Measurements from ENCODE around the gene MCU.
"Not testable (repeated sequence)": the region's sequence is repeated elsewhere in the genome, so short reads cannot be mapped to it uniquely, and the experiment has no call there.

Gene MCU

DNA sequence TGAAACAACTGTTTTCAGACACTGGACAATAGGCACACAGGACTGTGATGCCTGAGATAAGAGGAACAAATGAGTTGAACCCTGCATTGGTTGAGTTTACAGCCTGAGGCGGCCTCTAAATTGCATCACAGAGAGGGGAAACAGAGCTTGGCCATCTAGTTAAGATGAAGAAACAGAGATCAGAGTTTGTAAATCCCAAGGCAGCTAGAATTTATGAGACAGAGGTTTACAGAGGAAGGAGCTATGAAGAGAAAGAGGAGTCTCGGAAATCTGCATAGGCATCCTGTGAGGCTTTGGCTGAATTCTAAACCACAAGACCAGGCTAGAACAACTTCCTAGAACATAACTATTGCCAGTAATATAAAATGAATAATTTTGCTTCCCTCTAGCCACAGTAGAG is 160.6 kb downstream of the MCU start:
- DNase-seq: no peak

DNA sequence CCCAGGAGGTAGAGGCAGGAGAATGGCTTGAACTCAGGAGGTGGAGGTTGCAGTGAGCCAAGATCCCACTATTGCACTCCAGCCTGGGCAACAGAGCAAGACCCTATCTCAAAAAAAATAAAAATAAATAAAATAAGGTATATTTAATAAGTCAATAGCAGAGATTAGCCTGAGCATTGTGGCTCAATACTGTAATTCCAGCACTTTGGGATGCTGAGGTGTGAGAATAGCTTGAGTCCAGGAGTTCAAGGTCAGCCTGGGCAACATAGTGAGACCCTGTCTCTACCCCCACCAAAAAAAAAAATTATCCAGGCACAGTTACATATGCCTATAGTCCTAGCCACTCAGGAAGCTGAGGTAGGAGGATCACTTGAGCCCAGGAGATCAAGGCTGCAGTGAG is 163.2 kb downstream of the MCU start:
- DNase-seq: no peak

DNA sequence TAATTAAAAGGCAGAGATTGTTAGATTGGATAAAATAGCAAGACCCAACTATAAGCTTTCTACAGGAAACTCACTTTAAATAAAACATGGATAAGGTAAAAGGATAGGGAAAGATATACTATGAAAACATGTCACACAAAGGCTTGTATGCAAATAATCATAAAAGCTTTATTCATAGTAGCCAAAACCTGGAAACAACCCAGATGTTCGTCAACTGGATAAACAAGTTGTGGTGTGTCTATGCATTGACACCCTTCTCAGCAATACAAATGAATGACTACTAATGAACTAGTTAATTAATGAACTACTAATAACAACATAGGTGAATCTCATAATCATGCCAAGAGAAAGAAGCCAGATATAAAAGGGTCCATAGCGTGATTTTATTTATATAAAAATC is 163.8 kb downstream of the MCU start:
- no peak for DNase-seq

DNA sequence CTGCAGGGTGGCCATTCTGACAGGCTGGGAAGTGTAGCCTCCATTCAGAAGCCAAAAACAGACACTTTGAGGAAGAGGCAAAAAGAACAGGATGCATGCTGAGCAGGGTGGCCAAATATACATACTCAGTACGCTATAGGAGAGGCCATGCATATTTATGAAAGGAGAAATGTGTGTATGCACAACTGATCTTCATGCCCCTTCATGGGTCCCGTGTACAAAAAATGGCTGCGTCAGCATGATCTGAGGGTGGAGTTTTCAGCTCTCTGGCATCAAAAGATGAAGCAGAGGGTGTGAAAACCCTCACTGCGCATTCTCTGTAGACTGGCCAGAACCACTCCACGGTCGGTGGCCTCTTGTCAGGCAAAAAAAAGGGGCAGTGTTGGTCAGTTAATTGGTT is 166.1 kb downstream of the MCU start:
- no peak for DNase-seq

- no peak for DNase-seq
Observed at GRCh38 chr10:72862957-72863356, 171.0 kb downstream of the MCU start.

- DNase-seq: no peak
Observed at GRCh38 chr10:72875250-72876055, 183.5 kb downstream of the MCU start.

DNA sequence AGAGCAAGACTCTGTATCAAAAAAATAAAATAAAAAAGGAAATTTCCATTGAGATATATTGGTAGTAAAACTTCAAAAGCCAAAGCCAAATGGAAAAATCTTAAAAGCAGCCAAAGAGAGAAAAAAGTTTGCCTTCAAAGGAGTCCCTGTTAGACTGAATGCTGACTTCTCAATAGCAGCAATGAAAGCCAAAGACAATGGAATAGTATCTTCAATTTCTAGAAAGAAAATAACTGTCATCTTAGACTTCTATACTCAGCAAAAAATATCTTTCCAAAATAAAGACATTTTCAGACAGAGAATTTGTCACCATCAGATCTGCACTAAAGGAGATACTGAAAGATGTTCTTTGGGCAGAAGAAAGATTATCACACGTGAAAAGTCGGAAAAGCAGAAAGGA is 187.3 kb downstream of the MCU start:
- DNase-seq: no peak

- DNase-seq: no peak
Observed at GRCh38 chr10:72881291-72881690, 189.3 kb downstream of the MCU start.

- no peak for DNase-seq
Observed at GRCh38 chr10:72883861-72884260, 191.9 kb downstream of the MCU start.

DNA sequence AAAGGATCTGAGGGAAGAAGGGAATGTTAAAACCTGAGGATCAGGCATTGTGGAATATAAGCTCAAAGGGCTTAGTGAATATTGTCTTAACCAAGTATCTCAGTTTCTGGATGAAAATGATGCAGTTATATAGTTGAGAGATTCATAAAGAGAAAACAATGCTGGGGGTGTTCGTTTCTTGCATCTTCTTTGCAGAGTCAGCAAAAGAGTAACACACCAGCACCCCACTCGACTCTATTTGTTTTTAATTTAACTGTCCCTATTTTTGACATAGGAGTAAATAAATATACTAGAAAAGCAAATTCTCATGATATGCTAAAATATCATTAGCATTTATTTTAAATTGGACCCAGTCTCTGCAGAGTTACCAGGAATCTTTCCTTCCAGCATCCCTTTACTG is 194.0 kb downstream of the MCU start:
- no peak for DNase-seq

GRCh38 chr10:72886621-72887020 is 194.7 kb downstream of the MCU start:
- no peak for DNase-seq

- DNase-seq: no peak
Observed at GRCh38 chr10:72887043-72887442, 195.1 kb downstream of the MCU start.

DNA sequence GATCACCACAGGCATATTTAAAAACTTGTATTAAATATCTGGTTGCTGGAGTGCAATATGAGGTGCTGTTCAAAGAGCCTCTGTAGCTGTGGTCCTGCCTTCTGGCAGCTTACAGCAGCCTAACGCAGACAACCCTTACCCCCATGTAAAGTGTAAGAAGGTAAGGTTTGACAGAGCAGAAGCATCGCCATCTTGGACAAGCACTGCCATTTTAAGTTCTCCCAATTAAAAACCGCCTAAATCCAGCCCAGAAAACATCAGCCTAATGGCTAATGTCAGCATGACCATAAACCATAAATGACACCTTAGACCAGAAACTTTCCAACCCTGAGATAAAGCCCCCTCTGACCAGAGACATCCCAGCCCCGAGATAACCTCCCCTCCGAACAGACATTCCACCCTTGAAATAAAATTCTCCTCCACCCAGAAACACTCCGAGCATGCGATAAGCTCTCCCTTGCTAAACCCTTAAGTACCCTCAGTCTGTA is 196.3 kb downstream of the MCU start:
- DNase-seq: no peak

- DNase-seq: no peak
Observed at GRCh38 chr10:72889391-72889831, 197.5 kb downstream of the MCU start.

DNA sequence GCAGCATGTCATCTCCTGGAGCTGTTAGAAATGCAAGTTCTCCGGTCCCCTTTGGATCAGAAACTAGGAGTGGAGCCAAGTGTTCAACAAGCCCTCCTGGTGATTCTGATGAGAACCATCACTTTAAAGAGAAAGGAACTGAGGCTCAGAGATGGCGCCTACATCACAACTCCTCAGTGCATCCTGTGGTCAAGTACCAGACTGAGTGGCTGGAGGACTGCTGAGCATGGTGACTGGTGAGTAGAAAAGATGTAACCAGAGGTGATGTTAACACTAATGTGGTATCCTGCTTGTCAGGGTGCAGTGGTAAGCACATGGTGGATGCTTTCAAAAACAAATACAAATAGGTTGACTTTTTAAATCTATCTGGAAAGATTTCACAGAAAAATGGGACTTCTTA is 198.1 kb downstream of the MCU start:
- no peak for DNase-seq

DNA sequence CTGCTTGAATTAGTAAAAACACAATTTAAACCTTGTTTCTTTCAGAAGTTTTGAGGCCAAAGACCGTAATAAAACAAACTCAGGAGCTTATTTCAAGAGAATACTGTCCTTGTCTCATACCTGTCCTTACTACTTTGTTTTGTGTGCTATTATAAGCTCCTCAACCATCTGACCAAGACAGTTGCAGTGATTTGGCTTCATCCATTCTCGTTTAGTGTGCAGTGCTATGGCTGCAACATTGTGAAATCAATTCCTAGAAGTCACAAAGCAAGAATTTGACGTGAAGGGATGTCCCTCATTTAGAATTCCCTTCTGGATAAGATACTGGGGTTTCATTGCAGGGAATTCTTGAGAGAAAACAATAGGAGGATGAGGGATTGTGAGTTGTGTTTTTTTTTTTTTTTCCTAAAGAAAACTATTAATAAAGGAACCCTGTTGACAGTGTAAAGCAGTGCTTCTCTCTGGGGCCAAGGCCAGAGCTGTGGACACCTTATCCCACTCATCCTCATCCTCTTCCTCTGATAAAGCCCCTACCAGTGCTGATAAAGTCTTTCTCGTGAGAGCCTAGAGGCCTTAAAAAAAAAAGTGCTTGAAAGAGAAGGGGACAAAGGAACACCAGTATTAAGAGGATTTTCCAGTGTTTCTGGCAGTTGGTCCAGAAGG is 201.3 kb downstream of the MCU start, which contains the start of gene OIT3:
TSS of gene OIT3 (plus strand) at position 604 of the 663 bp plus-strand sequence. CDS start 60 bp downstream, outside the sequence.
- DNase-seq: no peak

DNA sequence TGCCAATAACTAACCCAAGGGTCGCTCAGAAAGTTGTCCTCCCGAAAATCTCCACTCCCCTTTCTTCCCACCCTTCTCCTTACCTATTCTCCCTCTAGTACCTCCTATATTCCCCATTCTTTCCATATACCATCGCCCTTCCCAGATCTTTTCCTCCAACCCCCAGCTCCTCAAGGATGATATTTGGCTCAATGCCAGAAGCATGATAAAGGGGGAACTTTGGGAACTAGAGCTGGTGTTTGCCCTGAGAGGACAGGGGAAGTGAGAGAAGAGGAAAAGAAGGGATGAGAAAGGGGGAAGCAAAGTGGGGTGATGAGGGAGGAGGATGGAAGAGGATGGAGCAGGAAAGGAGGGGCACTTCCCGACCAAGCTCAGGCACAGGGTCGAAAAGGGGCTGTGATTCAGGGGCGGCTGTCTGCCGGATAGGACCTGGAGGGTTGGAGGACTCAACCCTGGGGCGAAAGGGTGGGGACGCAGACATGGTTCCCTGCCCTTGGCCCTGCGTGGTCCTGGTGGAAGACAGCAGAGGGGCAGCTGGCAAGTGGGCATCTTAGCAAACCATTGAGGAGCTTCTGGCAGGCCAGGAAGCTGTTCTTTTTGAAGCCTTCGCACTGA is 203.4 kb downstream of the MCU start:
- no peak for DNase-seq

DNA sequence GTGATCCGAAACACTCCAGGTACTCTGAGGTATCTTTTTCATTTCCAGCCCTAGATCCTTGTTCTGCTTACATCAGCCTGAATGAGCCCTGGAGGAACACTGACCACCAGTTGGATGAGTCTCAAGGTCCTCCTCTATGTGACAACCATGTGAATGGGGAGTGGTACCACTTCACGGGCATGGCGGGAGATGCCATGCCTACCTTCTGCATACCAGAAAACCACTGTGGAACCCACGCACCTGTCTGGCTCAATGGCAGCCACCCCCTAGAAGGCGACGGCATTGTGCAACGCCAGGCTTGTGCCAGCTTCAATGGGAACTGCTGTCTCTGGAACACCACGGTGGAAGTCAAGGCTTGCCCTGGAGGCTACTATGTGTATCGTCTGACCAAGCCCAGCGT is 206.7 kb downstream of the MCU start:
- DNase-seq: no peak

DNA sequence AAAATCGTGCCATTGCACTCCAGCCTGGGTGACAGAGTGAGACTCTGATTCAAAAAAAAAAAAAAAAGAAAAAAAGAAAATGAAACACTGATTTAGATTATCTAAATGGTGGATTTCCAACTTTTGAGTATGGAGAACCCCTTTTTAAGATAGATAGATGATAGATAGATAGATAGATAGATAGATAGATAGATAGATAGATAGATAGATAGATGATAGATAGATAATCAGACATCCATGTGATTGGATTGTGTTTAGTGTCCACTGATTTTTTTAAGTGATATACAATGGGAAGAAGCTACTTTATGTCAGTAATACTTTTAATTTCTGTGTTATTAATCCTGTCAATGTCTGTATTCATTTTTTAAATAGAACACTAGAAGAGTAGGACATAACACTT is 207.6 kb downstream of the MCU start:
- DNase-seq: no peak

DNA sequence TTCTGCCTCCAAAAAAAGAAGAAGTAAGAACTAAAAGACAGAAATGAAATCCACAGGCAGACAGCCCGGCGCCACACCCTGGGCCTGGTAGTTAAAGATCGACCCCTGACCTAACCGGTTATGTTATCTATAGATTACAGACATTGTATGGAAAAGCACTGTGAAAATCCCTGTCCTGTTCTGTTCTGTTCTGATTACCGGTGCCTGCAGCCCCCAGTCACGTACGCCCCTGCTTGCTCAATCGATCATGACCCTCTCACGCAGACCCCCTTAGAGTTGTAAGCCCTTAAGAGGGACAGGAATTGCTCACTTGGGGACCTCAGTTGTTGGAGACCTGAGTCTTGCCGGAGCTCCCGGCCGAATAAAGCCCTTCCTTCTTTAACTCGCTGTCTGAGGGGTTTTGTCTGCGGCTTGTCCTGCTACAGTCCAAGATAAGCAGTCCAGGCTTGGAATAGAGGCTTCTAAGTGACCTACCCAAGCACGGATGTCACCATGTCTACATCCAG is 212.1 kb downstream of the MCU start:
- DNase-seq: not testable (repeated sequence)

- no peak for DNase-seq
Observed at GRCh38 chr10:72904806-72905205, 212.9 kb downstream of the MCU start.

DNA sequence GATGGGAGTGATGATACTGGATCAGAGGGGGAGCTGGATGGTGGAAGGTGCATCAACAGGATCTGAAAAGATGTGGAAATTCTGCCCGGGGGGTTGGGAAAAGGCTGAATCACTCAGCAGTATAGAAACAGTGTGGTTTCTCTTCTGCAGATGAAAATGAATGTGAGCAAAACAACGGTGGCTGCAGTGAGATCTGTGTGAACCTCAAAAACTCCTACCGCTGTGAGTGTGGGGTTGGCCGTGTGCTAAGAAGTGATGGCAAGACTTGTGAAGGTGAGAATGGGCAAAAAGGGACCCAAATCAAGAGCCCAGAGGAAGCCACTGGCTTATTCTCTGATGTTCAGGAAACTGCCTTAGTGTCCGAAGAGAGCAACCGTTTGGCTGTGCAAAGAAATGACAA is 214.5 kb downstream of the MCU start:
- no peak for DNase-seq

DNA sequence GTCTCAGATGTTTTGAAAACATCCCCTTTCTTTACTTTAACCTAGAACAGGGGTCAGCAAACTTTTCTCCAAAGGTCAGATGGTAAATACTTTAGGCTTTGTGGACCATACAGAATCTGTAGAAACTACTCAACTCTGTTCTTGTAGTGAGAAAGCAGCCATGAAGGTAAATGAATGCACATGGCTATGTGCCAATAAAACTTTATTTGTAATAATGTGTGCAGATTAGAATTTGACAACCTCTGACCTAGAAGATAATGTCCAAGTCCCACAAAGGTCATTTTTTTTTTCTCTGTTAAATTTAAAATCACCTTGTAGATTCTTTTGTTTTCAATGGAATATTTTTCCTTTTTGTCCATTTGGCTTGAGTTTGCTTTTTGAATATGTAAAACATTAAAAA is 218.8 kb downstream of the MCU start:
- DNase-seq: no peak

- no peak for DNase-seq
Observed at GRCh38 chr10:72911758-72912157, 219.8 kb downstream of the MCU start.

Measured in GOT3 (cell line).